Measurements from ENCODE around the gene TMEM86A.

The TMEM86A gene

DNA sequence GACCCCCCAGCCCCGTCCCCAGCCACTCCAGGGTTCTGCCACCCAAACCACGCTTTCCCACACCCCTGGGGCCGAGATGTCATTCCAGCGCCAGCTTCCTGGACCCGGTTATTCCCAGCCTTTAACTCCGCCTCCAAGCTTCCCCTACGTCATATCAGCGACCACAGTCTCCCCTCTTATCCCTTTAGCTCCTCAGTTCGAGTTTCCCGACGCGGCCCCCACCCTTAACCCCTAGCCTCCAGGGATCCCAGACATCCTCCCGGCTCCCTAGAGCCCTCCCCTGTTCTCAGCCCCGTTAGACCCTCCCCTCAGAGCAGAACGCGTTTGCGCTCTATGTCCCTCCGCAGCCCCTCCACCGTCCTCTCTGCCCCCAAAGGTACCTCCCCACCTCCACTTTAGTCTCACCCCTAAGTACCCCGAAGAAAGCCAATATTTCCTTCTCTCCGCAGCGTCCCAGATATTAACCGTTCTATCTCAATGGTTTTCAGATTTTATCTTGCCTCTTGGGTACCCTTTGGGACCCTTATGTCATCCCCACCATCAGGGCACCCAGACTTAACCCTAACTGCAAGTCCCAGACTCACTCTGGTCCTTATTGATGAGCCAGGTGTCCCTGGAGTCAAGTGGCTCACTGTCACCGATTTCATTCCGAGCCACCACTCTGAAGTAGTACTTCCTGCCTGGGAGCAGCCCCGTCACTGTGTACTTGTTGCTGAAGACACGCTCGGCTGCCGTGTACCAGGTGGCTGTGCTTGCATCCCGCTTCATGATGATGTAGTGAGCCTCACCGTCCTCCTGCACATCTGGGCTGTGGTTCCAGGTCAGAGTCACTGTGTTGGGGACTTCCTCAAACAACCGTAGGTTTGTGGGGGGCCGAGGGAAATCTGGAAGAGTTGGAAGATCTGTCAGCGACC lies 8.0 kb downstream of the TMEM86A start:
- no peaks in the 10 kb centered on the region for H3K36me3 Mint-ChIP-seq
- peaks cover 24% of the 10 kb centered on the region for H3K4me1 Mint-ChIP-seq (ENCODE audit: low read depth)
- peak overlapping the region; percentile 93 for H3K4me3 Mint-ChIP-seq
- peak overlapping the region; percentile 82 for H3K27ac Mint-ChIP-seq
- no peaks in the 10 kb centered on the region for H3K27me3 Mint-ChIP-seq
- no peaks in the 10 kb centered on the region for H3K9me3 Mint-ChIP-seq (ENCODE audit: low read depth)

DNA sequence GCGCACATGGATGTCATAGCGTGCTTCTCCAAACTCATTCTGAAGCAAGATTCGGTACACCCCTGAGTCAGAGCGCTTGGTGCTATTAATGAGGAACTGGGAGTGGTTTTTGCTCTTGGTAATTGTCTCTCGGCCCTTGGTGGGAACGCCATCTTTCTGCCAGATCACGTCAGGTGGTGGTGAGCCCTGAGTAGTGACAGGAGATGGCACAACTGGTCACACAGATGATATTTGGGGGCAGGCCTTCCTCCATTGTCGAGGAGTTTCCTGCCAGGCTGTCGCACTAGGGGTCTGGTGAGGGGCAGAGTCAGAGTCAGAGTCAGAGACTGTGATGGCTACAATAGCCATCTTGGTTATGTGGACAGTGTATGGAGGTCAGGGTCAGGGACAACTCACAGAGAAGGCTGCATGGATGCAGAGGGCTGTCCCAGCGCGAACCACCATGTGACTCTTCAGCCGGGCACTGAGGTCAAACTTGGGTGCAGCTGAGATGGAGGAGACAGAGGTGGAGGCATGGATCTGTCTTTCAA lies 9.3 kb downstream of the TMEM86A start:
- no peaks in the 10 kb centered on the region for H3K27me3 Mint-ChIP-seq

DNA sequence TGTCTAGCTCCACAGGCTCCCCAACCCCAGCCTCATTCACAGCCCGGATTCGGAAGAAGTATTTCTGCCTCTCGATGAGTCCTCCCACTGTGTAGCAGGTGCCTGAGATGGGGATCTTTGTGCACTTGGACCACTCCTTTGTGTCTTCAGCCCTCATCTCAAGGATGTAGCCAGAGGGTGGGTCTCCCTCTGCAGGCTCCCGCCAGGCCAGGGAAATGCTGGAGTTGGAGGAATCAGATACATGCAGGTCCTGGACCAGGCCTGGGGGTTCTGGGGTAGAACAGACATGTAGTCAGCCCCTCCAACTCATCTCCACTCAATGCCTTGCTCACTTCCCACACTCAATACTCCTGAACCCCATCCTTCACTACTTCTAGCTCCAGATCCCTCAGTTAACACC lies 10.8 kb downstream of the TMEM86A start:
- H3K4me1 Mint-ChIP-seq (ENCODE audit: low read depth), result peaks cover 24% of the 10 kb centered on the region
- no peak overlapping the region for H3K27ac Mint-ChIP-seq
- no peaks in the 10 kb centered on the region for H3K9me3 Mint-ChIP-seq (ENCODE audit: low read depth)
- H3K36me3 Mint-ChIP-seq, result no peaks in the 10 kb centered on the region
- no peaks in the 10 kb centered on the region for H3K27me3 Mint-ChIP-seq
- H3K4me3 Mint-ChIP-seq, result no peak overlapping the region

More for the DNA sequence above, 9.3 kb downstream of the TMEM86A start:
- H3K9me3 Mint-ChIP-seq (ENCODE audit: low read depth), result no peaks in the 10 kb centered on the region
- peak overlapping the region; percentile 93 for H3K4me3 Mint-ChIP-seq
- H3K36me3 Mint-ChIP-seq, result no peaks in the 10 kb centered on the region
- H3K27ac Mint-ChIP-seq, result no peak overlapping the region
- peaks cover 24% of the 10 kb centered on the region for H3K4me1 Mint-ChIP-seq (ENCODE audit: low read depth)

DNA sequence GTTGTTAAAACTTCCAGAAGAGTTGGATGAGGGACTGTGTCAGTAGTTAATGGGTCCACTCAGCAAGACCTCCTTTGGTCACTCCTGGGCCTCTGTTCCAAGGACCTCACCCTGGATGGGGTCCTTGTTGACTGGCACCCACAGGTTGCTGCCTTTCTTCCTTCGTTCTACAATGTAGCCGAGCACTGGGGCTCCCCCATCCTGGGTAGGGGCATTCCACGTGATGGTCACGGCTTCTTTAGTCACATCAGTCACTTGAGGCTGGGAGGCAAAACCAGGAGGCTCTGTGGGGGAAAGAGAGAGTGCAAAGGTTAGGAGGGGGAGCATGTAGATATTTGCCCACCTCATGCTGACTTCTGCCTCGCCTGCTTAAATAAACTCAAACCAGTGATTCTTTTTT lies 12.0 kb downstream of the TMEM86A start:
- no peak overlapping the region for H3K27ac Mint-ChIP-seq
- no peaks in the 10 kb centered on the region for H3K9me3 Mint-ChIP-seq (ENCODE audit: low read depth)
- no peak overlapping the region for H3K4me3 Mint-ChIP-seq
- H3K36me3 Mint-ChIP-seq, result no peaks in the 10 kb centered on the region
- peaks cover 14% of the 10 kb centered on the region for H3K4me1 Mint-ChIP-seq (ENCODE audit: low read depth)
- no peaks in the 10 kb centered on the region for H3K27me3 Mint-ChIP-seq

DNA sequence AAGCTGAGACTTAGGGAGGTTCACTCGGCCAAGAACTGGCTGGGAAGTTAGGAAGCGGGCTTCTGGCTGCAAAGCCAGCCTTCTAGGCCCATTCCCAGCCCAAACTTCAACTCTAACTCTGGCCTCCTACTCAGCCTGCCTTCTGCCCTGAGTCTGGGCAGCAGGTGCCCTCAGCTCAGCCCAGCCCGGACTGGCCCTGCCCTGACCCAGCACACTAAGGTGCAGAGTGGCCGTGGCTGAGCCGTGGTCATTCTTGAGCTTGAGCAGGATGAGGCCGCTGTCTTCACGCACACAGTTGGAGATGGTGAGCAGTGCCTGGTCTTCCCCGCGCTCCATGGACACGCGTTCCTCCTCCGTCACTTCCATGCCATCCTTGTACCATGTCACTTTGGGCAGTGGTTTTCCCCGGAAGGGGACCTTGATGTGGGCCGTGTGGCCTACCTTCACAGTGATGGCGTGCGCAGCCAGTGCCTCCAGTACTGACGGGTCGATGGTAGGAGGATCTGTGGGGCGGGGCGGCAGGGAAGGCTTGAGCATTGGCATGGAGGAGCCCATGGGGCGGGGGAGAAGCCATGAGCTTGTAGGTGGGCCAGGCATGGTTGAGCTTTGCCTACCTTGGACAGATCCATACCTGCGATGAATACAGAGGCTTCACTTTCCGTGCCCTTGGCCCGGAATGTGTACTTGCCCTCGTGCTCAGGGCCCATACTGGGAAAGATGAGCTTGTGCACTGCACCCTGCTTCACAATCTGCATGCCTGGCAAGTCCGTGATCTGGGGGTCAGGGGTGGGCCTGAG lies 15.3 kb downstream of the TMEM86A start:
- H3K27me3 Mint-ChIP-seq, result no peaks in the 10 kb centered on the region
- H3K4me3 Mint-ChIP-seq, result no peak overlapping the region
- H3K4me1 Mint-ChIP-seq (ENCODE audit: low read depth), result no peaks in the 10 kb centered on the region
- no peaks in the 10 kb centered on the region for H3K36me3 Mint-ChIP-seq
- no peak overlapping the region for H3K27ac Mint-ChIP-seq
- H3K9me3 Mint-ChIP-seq (ENCODE audit: low read depth), result no peaks in the 10 kb centered on the region

DNA sequence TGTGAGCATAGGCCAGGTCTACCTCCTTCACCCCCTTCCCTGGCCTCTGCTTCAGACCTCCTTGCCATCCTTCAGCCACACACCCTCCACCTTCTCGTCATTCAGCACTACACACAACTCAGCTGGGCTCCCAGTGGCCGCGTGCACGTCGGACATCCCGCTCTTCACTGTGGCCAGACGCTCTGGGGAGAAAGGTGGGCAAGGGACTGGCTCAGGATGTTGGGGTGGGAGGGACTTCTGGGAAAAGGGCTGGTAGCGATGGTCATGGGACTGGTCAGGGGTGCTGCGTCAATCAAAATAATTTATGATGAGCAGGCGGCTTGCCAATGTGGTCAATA lies 15.8 kb downstream of the TMEM86A start:
- H3K4me1 Mint-ChIP-seq (ENCODE audit: low read depth), result no peaks in the 10 kb centered on the region
- H3K36me3 Mint-ChIP-seq, result no peaks in the 10 kb centered on the region
- no peak overlapping the region for H3K27ac Mint-ChIP-seq
- no peaks in the 10 kb centered on the region for H3K9me3 Mint-ChIP-seq (ENCODE audit: low read depth)
- H3K4me3 Mint-ChIP-seq, result no peak overlapping the region
- H3K27me3 Mint-ChIP-seq, result no peaks in the 10 kb centered on the region

DNA sequence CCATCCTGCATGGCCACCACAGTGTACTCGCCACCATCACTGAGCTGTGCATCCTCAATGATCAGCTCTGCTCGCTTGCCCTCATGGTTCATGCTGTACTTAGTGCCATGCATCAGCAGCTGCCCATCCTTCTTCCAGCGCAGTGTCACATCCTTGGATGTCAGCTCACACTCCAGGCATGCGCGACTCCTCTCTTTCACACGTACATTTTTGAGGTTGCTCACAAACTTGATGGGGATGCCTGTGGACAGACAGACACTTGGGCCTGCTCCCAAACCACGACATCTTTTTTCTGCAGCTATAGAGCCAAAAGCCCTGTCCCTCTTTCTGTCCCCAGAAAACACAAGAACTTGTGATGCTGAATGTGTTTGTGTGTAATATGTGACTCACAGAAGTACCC lies 16.9 kb downstream of the TMEM86A start:
- H3K27ac Mint-ChIP-seq, result no peak overlapping the region
- H3K27me3 Mint-ChIP-seq, result no peaks in the 10 kb centered on the region
- peaks cover under 1% of the 10 kb centered on the region for H3K4me1 Mint-ChIP-seq (ENCODE audit: low read depth)
- no peaks in the 10 kb centered on the region for H3K36me3 Mint-ChIP-seq
- H3K9me3 Mint-ChIP-seq (ENCODE audit: low read depth), result no peaks in the 10 kb centered on the region
- no peak overlapping the region for H3K4me3 Mint-ChIP-seq

DNA sequence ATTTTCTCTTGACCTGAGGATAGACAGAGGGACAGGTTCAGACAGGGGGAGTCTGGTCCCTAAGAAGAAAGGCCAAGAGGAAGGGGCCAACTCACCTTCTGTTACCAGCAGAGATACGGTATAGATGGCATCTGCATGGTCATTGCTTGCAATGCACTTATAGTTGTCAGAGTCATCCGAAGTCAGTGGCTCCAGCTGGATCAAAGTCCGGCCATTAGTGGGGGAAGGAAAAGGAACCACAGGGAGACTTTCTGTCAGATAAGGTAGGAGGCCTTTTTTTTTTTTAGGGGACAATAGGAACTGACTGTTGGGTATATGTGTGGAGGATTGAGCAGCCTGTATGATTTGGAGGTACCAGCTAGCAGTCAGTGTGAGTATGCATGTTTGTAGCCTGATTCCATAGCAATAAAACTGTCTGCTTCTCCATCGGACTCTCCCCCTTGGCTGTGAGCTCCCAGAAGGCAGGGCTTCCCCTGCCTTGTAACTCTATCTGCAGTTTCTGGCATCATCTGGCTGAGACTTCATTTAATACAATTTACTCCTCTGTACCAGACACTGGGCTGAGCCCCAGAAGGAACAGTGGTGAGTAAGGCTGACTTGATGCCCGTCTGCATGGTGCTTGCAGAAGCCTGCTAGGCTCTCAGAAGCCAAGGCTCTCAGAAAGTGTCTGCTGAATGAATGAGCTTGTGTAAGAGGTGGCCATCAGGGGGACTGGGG lies 21.7 kb downstream of the TMEM86A start:
- Mint-ChIP-seq H3K36me3 (no peaks in the 10 kb centered on the region), H3K27ac (no peak overlapping the region), H3K4me3 (peak overlapping the region; percentile 91), H3K4me1 (ENCODE audit: low read depth) (peaks cover 9% of the 10 kb centered on the region), H3K27me3 (no peaks in the 10 kb centered on the region), H3K9me3 (ENCODE audit: low read depth) (no peaks in the 10 kb centered on the region)

DNA sequence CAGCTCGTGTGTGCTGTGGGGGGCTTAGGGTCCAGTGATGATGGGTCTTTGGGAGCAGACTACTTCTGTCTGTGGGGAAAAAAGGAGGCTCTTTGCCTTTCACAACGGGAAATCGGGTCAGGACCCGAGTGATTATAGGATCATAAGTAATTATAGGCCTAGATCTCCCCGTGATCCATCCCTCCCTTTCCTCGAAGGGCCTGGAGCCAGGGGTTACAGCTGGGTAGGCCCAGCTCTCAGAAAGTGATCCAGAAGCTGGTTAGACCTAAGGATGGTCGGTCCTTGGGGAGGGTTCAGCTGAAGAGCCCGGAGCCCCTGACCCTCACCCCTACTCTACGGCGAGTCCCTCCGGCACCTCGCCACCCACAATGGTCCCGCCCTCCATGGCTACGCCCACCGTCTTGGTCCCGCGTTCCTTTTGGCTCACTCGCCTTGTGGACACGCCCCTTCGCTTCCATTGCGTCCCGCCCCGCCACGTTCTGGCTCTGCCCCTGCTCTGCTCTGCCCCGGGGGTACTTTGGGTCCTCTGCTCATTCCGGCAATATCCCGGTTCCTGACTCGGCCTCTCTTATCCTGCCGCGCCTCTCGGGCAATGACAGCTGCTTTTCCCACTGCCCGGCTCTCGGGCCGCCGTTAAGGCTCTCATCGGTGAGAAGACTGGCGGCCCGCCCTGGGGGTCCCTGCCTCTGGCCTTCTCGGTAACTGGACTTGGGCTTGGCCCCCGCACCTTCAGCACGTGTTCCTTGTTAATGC lies 22.4 kb downstream of the TMEM86A start:
- H3K27ac Mint-ChIP-seq, result peak overlapping the region; percentile 6

DNA sequence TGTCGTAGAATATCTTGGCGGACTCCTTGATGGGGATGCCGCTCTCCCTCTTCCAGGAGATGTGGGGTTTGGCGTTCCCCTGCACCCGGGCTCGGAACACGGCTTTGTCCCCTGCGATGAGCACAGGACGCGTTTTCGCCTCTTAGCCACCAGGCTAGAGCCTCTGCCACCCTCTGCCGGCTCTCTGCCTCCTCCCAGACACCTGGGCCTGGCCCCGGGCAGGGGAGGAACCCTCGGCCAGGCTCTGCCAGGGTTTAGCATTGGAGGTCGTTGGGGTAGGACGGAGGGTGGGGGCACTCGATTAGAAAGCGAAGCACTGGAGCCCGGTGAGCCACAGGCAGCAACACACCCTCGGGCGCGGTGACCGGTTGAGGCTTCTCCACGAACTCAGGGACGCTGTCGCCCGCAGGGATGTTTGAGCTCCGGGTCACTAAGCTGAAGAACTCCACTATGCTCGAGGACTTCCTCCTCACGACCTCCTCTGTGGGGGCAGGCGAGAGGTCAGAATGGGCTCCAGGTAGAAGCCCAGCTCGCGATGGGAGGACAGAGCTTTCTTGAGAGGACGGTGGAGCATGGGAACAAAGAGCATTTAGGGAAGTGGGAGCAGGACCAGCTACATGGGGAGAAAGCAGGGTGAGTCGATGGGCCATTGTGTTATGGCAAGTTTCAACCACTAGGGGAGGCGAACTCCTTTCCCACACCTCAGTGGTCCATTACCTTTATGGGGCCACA lies 23.1 kb downstream of the TMEM86A start:
- no peaks in the 10 kb centered on the region for H3K9me3 Mint-ChIP-seq (ENCODE audit: low read depth)
- peaks cover 9% of the 10 kb centered on the region for H3K4me1 Mint-ChIP-seq (ENCODE audit: low read depth)
- H3K4me3 Mint-ChIP-seq, result peak overlapping the region; percentile 91
- no peaks in the 10 kb centered on the region for H3K27me3 Mint-ChIP-seq
- H3K27ac Mint-ChIP-seq, result no peak overlapping the region
- no peaks in the 10 kb centered on the region for H3K36me3 Mint-ChIP-seq

More for the DNA sequence above, 22.4 kb downstream of the TMEM86A start:
- H3K4me3 Mint-ChIP-seq, result peak overlapping the region; percentile 91
- H3K36me3 Mint-ChIP-seq, result no peaks in the 10 kb centered on the region
- no peaks in the 10 kb centered on the region for H3K27me3 Mint-ChIP-seq
- H3K4me1 Mint-ChIP-seq (ENCODE audit: low read depth), result peaks cover 9% of the 10 kb centered on the region
- no peaks in the 10 kb centered on the region for H3K9me3 Mint-ChIP-seq (ENCODE audit: low read depth)

DNA sequence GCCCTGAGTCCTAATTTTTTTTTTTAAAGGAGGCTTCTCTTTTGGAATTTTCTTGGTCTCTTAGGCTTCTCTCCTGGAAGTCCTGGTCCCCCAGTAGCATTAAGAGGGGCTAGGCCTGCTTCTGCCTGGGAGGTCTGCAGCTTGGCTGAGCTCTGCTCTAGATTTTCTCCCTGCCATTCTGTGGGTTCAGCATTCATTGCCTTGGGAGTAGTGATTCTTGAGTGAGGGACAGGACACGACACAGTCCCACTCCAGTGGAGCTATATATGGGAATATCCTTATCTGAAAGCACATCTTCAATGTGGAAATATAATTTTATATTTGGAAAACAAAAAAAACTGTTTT lies 23.7 kb downstream of the TMEM86A start:
- Mint-ChIP-seq H3K9me3 (ENCODE audit: low read depth) (no peaks in the 10 kb centered on the region), H3K36me3 (no peaks in the 10 kb centered on the region), H3K27ac (no peak overlapping the region), H3K4me1 (ENCODE audit: low read depth) (peaks cover 9% of the 10 kb centered on the region), H3K4me3 (peak overlapping the region; percentile 40), H3K27me3 (no peaks in the 10 kb centered on the region)

DNA sequence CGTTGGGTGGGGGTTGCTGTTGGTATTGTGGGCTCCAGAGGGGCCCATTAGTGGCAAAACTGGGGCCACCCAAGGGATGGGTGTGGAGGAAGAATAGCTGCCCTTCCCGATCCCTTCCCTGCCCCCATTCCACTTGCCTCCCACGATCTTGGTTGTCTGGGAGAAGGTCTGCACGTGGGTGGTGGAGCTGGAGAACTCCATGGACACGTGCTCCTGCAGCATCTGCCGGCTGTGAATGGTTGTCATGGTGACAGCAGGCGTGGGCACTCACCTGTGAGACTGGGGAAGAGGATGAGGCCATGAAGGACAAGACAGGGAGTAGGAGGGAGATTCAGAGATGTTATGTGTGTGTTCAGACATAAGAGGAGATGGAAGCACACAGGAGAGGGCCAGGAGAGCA lies 25.4 kb downstream of the TMEM86A start:
- H3K27ac Mint-ChIP-seq, result no peak overlapping the region
- peaks cover 16% of the 10 kb centered on the region for H3K4me1 Mint-ChIP-seq (ENCODE audit: low read depth)
- H3K9me3 Mint-ChIP-seq (ENCODE audit: low read depth), result no peaks in the 10 kb centered on the region
- H3K27me3 Mint-ChIP-seq, result no peaks in the 10 kb centered on the region
- no peaks in the 10 kb centered on the region for H3K36me3 Mint-ChIP-seq
- no peak overlapping the region for H3K4me3 Mint-ChIP-seq

DNA sequence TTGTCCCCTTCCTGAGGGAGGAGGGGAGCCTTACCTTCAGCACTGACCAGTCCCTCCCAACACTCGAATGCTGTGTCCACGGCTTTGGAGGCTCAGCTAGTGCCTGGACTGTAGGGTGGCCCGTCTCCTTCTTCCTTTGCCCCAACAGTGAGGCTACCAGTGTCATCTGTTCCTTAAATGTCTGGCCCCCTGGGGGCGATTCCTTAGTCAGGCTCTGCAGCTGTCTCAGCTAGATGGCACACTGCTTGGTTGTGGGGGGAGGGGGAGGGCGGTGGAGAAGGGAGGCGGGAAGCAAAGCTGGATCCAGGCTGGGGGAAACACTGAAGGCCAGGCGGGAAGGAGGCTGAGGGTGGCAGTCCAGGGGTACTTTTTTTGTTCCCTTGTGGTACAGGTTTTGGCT lies 27.5 kb downstream of the TMEM86A start, which contains the start of gene IGSF22:
Gene IGSF22, minus strand, starts transcription at position 149 of the 400 bp plus-strand sequence. CDS start 1,952 bp downstream, outside the sequence.
- Mint-ChIP-seq H3K9me3 (ENCODE audit: low read depth) (no peaks in the 10 kb centered on the region), H3K4me3 (no peak within 1 kb of the TSS), H3K4me1 (ENCODE audit: low read depth) (peaks cover 12% of the 10 kb centered on the region), H3K27ac (no peak within 1 kb of the TSS), H3K27me3 (no peaks in the 10 kb centered on the region), H3K36me3 (no peaks in the 10 kb centered on the region)

Data from activated naive CD8-positive, alpha-beta T cell (primary cell).